Central memory CD8-positive, alpha-beta T cell (primary cell): ENCODE data around the gene WLS.

Experiments used
- ATAC-seq: fragments of 150-1000 bp; cut with Tn5 transposase; replicated peaks from 2 replicates; pipeline ENCODE4 v1.10.0; 2022; ENCODE audit warnings: mild to moderate bottlenecking, moderate FRiP score, moderate number of reproducible peaks; ENCODE audit not compliant: poor library complexity, severe bottlenecking; ENCODE audit errors: extremely low read depth
- DNase-seq, 2 donors: peaks; one replicate each; pipeline ENCODE4 v3.0.0; 2021; ENCODE audit warnings: low spot score in 2 of 2
- H3K27ac Mint-ChIP-seq: one replicate; pipeline ENCODE4 v1.8.0; 2022; ENCODE audit warnings: low read depth, mild to moderate bottlenecking, moderate library complexity, mixed read lengths
- H3K27me3 Mint-ChIP-seq: one replicate; pipeline ENCODE4 v1.8.0; 2022; ENCODE audit warnings: mixed read lengths
- H3K36me3 Mint-ChIP-seq: one replicate; pipeline ENCODE4 v1.8.0; 2022; ENCODE audit warnings: mild to moderate bottlenecking, moderate library complexity, mixed read lengths; ENCODE audit not compliant: insufficient read depth
- H3K4me1 Mint-ChIP-seq: one replicate; pipeline ENCODE4 v1.8.0; 2022; ENCODE audit warnings: mixed read lengths
- H3K4me3 Mint-ChIP-seq: one replicate; pipeline ENCODE4 v1.8.0; 2022; ENCODE audit warnings: mild to moderate bottlenecking, moderate library complexity, mixed read lengths
- H3K9me3 Mint-ChIP-seq: one replicate; pipeline ENCODE4 v1.8.0; 2022; ENCODE audit warnings: mixed read lengths

WLS gene

DNA sequence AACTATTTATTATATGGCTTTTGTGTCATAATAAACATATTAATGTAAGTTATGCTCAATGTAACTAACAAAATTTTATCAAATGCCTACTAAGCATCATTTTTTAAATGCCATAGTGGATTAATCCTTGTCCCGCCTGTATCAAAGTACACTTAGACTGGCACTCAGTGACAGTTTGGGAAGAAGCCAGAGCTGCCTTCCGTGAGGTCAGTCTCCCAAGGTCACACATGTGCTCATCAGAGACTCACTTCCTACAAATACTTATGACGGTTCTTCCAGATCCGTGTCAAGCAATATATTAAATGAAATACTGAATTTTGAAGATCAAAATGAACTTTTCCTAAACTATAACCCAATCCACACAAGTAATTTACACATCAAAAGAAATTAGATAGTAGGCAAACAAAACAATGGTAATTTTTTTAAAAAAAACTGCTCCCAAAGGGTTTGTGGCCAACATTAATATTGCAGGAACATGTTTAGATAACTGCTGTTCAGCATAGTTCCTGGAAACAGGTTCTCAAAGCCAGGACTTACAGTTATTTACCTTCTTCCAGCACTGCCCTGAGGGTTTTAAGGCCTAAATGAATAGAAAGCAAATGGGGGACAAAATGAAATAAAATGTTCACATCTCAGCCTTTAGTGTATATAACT is 27.2 kb downstream of the WLS start:
- Mint-ChIP-seq H3K9me3 (peaks cover 6% of the 10 kb centered on the region), H3K4me1 (no peaks in the 10 kb centered on the region), H3K27ac (no peak overlapping the region), H3K36me3 (no peaks in the 10 kb centered on the region), H3K27me3 (no peaks in the 10 kb centered on the region), H3K4me3 (no peak overlapping the region)
- DNase-seq (no peak), ATAC-seq (no peak)

DNA sequence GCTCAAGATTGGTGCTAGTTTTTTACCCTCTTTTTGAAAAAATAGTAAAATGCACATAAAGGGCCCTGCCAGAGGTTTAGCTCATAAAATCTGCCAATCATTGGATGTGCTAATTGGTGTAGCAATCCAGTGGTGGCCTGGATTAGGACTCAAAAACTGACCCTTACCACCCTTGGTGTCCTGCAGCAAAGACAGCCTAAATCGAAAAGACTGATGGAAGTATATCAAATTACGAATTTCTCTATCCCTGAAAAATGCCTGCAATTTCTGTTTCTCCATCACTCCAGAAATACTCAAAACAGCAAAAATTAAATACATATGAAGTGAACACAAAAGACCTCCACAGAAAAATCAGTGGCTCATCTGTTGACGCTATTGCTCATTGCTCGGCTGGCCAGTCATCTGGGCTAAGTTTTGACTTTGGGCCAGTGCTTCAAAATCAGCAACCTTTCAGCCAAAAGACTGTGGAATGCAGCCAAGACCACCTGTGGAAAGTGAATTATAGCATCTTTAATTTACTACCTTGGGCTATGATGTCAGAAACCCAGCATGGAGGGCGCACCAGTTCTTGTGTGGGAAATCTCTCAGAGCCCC is 30.0 kb downstream of the WLS start:
- ATAC-seq, result no peak
- Mint-ChIP-seq H3K4me1 (no peaks in the 10 kb centered on the region), H3K9me3 (no peaks in the 10 kb centered on the region), H3K36me3 (no peaks in the 10 kb centered on the region), H3K4me3 (no peak overlapping the region), H3K27me3 (no peaks in the 10 kb centered on the region), H3K27ac (no peak overlapping the region)
- DNase-seq, result no peak

DNA sequence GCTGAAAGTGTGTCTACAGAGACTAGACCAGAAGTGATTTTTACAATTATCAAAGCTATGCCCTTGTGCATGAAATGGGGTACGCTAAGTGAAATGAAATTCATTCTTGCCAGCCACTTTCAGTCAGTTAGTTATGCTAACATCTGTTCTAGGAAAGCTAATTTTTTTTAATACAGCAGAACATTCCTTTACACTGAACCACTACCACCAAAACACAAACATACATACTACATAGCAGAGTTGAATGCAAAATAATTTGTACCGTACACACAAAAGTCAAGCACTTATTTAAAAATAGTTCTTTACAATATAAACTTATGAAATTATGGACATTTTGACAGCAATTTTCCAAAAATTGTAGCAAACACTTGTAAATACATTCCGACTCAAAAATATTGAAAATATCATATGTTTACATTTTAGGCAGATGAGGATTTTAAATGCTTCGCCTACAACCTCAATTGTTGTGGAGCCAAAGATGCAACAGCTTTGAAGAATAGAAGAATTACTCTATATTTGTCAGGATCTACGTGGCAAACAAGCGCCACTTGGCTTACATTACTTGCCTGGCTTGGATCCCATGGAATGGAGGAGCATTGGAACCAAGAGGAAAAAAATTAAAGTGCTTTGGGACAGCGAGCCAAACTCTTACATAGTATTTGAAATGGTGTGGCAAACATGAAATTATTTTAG is 30.6 kb downstream of the WLS start:
- ATAC-seq, result no peak
- no peak for DNase-seq
- Mint-ChIP-seq H3K4me1 (no peaks in the 10 kb centered on the region), H3K27ac (no peak overlapping the region), H3K27me3 (no peaks in the 10 kb centered on the region), H3K4me3 (no peak overlapping the region), H3K9me3 (no peaks in the 10 kb centered on the region), H3K36me3 (no peaks in the 10 kb centered on the region)

- H3K9me3 Mint-ChIP-seq, result no peaks in the 10 kb centered on the region
- DNase-seq (no peak), ATAC-seq (no peak)
- no peaks in the 10 kb centered on the region for H3K4me1 Mint-ChIP-seq
- H3K27ac Mint-ChIP-seq, result no peak overlapping the region
- H3K36me3 Mint-ChIP-seq, result no peaks in the 10 kb centered on the region
- no peak overlapping the region for H3K4me3 Mint-ChIP-seq
- H3K27me3 Mint-ChIP-seq, result no peaks in the 10 kb centered on the region
These were observed 32.7 kb downstream of the WLS start for GRCh38 chr1:68199603-68200002.

DNA sequence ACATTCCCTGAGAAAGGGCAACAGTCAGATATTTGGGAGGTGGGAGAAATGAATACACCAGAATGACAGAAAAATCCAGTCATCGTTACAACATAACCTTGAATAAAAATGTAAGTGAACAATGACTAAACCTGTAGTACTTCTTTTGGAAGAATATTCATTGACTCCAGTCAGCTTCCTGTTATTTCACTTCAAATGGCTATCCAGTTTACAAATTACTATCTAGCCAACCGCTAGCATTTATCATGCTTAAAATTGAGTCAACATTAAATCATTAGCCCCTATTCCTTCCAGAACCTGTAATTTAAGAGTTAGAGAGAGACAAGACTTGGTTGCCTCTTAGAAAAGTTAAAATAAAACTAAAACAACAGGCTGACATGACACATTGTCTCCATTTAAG is 33.6 kb downstream of the WLS start:
- no peak for ATAC-seq
- no peaks in the 10 kb centered on the region for H3K4me1 Mint-ChIP-seq
- H3K9me3 Mint-ChIP-seq, result no peaks in the 10 kb centered on the region
- H3K27me3 Mint-ChIP-seq, result no peaks in the 10 kb centered on the region
- H3K36me3 Mint-ChIP-seq, result no peaks in the 10 kb centered on the region
- no peak overlapping the region for H3K4me3 Mint-ChIP-seq
- no peak overlapping the region for H3K27ac Mint-ChIP-seq
- no peak for DNase-seq

DNA sequence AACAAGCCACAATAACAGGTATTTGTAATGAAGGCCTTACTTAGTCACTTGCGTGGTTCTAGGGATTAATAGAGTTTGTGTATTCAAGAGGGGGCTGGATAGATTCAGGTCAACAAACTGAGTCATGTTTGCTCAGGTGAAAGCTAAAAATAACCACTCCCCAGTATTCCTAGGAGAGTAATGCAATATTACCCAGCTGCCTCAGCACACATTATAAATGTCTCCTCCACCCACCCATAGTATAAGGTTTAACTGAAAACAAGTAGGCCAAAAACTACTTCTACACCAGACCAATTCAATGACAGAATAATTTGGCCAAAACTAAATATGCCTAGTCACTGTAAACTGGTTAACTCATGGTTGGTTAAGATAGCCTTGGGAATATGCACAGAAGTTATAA is 34.4 kb downstream of the WLS start:
- Mint-ChIP-seq H3K4me1 (no peaks in the 10 kb centered on the region), H3K36me3 (no peaks in the 10 kb centered on the region), H3K27ac (no peak overlapping the region), H3K9me3 (no peaks in the 10 kb centered on the region), H3K27me3 (no peaks in the 10 kb centered on the region), H3K4me3 (no peak overlapping the region)
- ATAC-seq, result no peak
- DNase-seq, result no peak

GRCh38 chr1:68197461-68197860 is 34.9 kb downstream of the WLS start:
- no peak overlapping the region for H3K27ac Mint-ChIP-seq

DNA sequence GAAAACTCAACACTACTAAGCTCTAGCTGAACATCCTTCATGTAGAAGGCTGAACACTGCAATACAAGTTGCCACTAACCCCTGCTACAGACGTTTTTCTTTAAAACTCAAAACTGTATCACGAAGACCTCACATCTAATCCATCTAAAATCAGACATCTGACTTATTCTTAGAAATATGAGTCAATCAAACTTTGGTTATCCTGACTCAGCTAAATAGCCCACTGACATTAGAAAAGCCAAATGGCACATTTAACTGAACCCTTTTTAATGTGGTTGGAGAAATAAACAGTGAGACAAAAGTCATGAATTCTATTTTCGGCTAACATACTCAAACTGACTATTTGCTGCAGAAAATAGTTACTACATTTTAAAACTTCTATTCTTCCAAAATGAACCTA is 35.6 kb downstream of the WLS start:
- DNase-seq, result no peak
- Mint-ChIP-seq H3K27ac (no peak overlapping the region), H3K27me3 (no peaks in the 10 kb centered on the region), H3K36me3 (no peaks in the 10 kb centered on the region), H3K9me3 (no peaks in the 10 kb centered on the region), H3K4me3 (no peak overlapping the region), H3K4me1 (no peaks in the 10 kb centered on the region)
- no peak for ATAC-seq

More at GRCh38 chr1:68197461-68197860, 34.9 kb downstream of the WLS start:
- H3K27me3 Mint-ChIP-seq, result no peaks in the 10 kb centered on the region
- no peaks in the 10 kb centered on the region for H3K36me3 Mint-ChIP-seq
- no peak for DNase-seq
- no peaks in the 10 kb centered on the region for H3K9me3 Mint-ChIP-seq
- no peak for ATAC-seq
- no peak overlapping the region for H3K4me3 Mint-ChIP-seq
- H3K4me1 Mint-ChIP-seq, result no peaks in the 10 kb centered on the region

- Mint-ChIP-seq H3K4me1 (no peaks in the 10 kb centered on the region), H3K9me3 (no peaks in the 10 kb centered on the region), H3K36me3 (no peaks in the 10 kb centered on the region), H3K27ac (no peak overlapping the region), H3K4me3 (no peak overlapping the region), H3K27me3 (no peaks in the 10 kb centered on the region)
- ATAC-seq (no peak), DNase-seq (no peak)
These were observed 40.6 kb downstream of the WLS start for GRCh38 chr1:68191717-68192116.

DNA sequence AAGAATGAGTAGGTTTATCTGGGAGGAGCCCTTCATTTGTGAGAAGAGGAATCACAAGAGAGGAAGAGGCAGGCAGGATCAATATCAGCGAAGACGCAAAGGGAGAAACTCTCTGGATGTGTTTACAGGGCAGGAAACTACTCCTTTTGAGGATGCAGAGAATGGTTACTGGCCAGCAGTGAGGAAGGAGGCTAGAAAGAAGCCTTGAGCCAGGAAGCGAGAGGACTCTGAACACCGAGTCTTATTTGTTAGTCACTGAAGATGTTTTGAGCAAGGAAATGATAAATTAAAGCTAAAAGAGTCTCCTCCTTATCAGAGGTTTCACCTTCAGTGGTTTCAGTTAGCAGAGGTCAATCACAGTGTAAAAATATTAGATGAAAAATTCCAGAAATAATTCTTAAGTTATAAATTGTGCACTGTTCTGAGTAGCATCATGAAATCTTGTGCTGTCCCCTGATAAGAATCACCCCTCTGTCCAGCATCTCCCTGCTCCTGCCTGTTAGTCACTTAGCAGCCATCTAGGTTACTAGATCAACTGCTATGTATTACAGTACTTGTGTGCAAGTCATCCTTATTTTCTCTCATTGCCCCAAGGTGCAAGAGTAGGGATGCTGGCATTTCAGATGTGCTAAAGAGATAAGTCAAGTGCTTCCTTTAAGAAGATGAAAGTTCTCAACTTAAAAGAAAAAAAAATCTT is 43.5 kb downstream of the WLS start:
- Mint-ChIP-seq H3K4me1 (no peaks in the 10 kb centered on the region), H3K27me3 (no peaks in the 10 kb centered on the region), H3K9me3 (no peaks in the 10 kb centered on the region), H3K36me3 (no peaks in the 10 kb centered on the region), H3K4me3 (no peak overlapping the region), H3K27ac (no peak overlapping the region)
- ATAC-seq (no peak), DNase-seq (no peak)

GRCh38 chr1:68188060-68188538 is 44.2 kb downstream of the WLS start:
- Mint-ChIP-seq H3K4me1 (no peaks in the 10 kb centered on the region), H3K27me3 (no peaks in the 10 kb centered on the region)
- no peak for DNase-seq

DNA sequence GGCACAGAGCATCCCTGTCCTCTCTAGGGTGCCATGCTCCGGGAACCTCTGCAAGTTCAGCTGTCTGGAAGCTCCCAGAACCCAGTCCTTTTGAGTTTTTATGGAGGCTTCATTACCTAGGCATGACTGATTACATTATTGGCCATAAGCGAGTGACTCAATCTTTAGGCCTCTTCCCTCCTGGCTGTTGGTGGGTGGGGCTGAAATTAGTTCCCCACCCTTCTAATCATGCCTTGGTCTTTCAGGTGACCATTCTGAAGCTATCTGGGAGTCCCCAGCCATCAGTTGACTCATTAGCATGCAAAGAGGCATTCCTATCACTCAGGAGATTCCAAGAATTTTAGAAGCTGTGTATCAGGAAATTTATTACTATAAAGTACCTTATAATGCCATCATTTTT is 46.6 kb downstream of the WLS start:
- ATAC-seq, result no peak
- Mint-ChIP-seq H3K36me3 (no peaks in the 10 kb centered on the region), H3K9me3 (no peaks in the 10 kb centered on the region), H3K27me3 (no peaks in the 10 kb centered on the region), H3K27ac (no peak overlapping the region), H3K4me1 (no peaks in the 10 kb centered on the region), H3K4me3 (no peak overlapping the region)
- no peak for DNase-seq

More at GRCh38 chr1:68188060-68188538, 44.2 kb downstream of the WLS start:
- H3K4me3 Mint-ChIP-seq, result no peak overlapping the region
- H3K27ac Mint-ChIP-seq, result no peak overlapping the region
- H3K36me3 Mint-ChIP-seq, result no peaks in the 10 kb centered on the region
- H3K9me3 Mint-ChIP-seq, result no peaks in the 10 kb centered on the region
- no peak for ATAC-seq
